Stimulated activated CD4-positive, alpha-beta T cell treated with anti-CD3 and anti-CD28 coated beads, TNF-alpha, amount 100 ng/mL, for 1 hour (primary cell): ENCODE data around the gene CNKSR3.
"Not testable (repeated sequence)": the region's sequence is repeated elsewhere in the genome, so short reads cannot be mapped to it uniquely, and the experiment has no call there.

Experiments used
- DNase-seq, 3 donors: peaks; one replicate each; pipeline ENCODE4 v3.0.0-alpha.2; 2020; ENCODE audit warnings: low read depth in 3 of 3, low spot score in 1 of 3

The CNKSR3 gene

DNA sequence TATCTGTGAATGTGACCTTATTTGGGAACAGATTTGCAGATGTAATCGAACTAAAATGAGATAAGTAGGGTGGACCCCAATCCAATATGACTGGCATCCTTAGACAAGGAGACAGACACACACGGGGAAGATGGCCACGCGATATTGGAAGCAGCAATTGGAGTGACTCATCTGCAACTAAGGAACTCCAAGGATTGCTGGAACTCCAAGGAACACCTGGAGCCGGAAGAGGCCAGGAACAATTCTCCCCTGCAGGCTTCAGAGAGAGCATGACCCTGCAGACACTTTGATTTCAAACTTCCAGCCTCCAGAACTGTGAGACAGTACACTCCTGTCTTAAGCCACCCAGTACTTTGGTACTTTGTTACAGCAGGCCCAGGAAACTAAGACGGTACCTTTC lies 19.5 kb upstream of the CNKSR3 start:
- DNase-seq = no peak

DNA sequence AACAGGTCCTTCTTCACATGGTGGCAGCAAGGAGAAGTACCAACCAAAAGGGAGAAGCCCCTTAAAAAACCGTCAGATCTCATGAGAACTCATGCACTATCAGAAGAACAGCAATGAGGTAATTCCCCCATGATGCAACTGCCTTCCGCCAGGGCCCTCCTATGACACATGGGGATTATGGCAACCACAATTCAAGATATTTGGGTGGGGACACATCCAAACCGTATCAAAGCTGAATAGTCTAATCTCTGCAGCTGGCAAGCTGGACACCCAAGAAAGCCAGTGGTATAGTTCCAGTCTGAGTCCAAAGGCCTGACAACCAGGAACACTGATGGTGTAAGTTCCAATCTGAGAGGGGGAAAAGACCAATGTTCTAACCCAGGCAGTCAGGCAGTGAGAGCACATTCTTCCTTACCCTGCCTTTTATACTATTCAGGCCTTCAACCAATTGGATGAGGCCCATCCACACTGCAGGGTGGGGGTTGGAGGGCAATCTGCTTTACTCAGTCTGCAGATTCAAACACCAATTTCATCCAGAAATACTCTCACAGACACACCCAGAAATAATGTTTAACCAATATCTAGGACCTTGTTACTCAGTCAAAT lies 17.9 kb upstream of the CNKSR3 start:
- no peak for DNase-seq

DNA sequence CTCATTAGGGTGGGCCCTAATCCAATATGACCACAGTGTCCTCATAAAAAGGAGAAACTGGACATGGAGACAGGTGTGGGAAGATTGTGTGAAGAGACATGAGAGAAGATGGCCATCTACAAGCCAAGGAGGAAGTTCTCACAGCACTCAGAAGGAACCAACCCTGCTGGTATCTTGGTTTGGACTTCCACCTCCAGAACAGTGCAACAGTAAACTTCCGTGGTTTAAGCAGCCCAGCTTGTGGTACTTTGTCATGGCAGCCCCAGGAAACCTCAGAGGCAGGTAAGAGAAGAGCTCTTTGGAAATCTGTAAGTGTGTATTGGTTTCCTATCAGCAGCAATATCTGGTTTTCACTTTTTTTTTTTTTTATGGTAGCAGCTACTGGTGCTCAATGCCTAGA lies 16.5 kb upstream of the CNKSR3 start:
- no peak for DNase-seq

DNA sequence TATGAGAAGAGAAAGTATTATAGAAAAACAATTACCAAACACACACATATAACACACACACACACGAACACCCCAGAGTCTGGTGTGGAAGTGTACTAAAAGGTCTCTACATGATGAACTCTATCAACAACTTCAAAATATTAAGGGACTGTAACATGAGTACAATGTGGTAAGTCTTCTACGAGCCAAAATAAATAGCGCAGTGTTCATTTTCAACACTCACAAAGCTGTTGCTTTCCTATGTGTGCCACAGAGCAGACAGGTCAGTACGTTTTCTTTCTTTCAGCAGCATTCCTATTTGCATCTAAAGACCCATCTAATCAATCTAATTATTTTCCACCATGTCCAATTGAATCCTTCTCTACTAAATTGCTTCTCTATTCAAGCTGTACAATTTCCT lies 12.1 kb upstream of the CNKSR3 start:
- no peak for DNase-seq

DNA sequence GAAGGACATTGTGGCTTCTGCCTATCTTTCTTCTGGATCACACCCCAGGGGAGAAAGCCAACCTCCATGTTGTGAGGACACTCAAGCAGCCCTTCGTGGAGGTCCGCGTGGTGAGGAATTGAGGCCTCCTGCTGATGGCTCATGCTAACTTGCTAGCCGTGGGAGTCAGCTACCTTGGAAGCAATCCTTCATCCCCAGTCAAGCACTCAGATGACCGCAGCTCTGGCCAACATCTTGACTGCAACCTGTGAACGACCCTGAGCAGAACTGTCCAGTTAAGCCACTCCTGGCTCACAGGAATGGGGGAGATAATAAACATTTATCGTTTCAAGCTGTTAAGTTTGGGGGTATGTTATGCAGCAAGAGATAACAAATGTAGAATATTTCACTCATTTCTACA lies 10.9 kb upstream of the CNKSR3 start:
- DNase-seq = no peak

DNA sequence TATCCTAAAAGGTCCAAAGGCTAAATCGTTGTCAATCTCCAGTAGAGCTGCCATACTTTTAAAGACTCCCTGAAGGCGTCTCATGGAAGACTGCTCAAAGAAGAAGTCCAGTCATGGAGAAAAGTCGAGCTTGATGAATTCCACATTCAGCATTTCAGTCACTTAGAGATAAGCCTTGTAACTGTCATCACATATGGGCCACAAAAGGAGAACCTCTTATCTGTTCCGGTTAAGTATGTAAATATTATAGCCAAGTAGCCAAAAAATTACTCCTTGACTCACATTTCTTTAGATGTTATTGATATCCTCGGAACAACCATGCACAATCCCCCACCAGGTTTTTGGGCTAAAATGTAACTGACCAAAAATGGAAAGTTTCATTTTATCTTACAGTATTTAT lies 9.8 kb upstream of the CNKSR3 start:
- DNase-seq = no peak

DNA sequence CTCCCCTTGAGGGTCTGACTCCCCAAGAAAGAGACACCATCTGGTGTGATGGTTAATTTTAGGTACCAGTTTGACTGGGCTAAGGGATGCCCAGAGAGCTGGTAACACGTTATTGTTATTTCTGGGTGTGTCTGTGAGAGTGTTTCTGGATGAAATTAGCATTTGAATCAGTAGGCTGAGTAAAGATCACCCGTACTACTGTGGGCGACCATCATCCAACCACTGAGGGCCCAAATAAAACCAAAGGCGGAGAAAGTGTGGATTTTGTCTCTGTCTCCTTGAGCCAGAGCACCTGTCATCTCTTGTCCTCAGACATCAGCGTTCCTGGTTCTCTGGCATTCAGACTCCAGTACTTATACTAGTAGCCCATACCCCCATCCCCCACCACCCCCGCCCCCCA lies 7.9 kb upstream of the CNKSR3 start:
- no peak for DNase-seq

DNA sequence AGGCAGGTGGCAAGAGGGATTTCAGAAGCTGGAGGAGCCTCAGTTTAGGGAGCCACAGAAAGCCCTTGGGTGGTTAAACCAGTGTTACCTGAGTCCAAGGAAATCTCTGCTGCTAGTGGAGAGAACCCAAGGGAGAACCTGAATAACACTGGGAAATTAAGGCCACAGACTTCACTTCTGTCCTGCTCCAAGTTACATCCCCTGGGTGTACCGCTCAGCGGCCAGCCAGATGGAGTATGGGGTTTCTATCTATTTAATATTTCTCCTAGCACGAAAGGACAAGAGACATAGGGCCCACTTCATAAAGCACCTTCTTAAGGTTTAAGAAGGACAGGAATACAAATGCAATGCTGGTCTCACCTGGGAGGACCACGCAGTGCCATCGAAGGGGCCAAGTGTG lies 5.8 kb upstream of the CNKSR3 start:
- DNase-seq = no peak

DNA sequence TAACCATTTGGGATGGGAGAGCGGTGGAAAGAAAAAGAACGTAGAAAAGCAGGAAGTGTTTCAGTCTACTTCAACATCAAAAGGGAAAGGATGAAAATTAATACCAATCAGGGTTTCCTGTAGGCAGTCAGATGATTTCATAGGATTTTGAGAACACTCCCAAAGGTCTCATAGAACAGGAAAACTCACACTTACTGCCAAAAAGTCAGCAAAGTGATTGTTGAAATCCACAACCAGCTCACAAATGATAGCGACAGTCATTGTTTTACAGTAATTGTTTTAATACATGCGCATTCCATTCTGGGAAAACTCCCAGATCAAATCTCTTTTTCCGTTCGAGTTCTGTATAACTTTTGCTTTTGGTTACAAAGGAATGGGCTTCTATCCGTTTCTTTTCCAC lies 5.3 kb upstream of the CNKSR3 start:
- DNase-seq = no peak

DNA sequence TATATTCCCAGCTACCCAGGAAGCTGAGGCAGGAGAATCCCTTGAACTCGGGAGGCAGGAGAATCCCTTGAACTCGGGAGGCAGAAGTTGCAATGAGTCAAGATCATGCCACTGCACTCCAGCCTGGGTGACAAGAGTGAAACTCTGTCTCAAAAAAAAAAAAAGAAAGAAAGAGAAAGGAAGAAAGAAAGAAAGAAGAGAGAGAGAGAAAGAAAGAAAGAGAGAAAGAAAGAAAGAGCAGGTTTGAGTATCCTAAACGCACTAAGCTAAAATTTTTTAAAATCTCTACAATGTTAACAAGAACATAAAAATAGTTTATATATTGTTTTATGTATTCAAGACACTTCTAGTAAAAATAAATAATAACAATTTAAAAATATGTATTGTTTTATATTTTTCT lies 4.6 kb upstream of the CNKSR3 start:
- DNase-seq = not testable (repeated sequence)

DNA sequence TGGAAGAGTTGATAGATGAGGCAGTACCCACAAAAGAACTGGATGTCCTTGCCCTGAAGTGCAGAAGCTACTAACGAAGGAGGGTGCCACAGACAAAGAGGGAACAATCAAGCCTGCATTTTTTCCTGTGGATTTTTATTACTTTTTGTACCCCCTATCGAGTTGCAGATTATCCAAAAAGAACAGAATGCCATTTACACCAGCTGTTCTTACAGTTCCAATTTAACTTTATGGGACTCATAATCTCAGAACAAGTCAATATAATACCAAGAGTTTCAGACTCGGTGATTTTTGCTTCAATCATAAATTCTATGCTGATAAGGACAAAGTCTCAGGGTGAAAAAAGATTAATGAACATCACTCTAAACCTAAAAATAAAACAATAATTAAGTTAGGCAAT lies 4.0 kb upstream of the CNKSR3 start:
- no peak for DNase-seq

DNA sequence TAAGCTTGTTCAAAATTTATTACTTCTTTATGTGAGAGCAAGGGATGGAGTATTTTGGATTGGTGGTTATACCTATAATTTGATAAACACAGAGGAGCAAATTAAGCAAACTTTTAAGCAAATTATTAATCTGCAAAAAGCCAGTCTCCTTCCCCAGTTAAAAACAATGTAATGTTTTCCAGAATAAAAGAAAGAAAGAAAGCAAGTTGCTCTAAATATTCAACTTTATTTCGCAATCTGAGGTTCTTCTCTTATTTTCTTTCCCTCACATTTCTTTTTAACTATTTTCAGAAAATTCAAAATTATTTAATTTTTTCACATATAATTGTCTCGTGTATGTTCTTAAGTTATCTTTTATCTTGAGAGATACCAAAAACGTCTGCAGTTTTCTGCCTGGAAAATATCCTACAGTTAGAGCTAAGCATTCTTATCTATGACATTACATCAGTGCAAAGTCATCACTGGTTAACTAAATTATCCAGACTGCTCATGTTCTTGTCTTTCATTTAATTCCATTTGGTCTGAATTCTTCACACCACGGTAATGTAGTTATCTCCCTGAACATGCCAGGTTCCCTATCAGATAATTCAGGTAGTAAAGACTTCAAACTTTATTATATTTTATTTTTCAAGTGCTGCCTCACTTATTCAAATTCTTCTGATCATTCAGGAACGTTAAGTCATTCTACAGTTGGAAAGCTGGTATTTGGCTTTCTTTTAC lies 3.3 kb upstream of the CNKSR3 start:
- no peak for DNase-seq

DNA sequence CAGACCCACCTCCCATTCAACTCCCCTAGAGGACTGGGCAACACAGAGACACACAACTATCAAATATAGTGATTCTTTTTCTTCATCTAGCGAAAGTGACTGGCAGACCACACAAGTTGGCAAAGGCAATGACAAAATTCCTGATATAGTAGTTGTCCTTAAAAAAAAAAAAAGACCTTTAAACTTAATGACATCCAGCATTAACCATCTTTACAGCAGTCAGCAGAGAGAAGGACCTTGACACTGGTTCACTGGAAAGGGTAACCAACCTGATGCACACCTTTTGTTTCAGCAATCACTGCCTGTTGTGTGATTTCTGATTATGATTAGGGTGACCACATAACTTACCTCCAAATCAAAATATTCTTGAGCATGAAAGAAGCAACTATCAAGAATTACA lies 1.7 kb upstream of the CNKSR3 start:
- DNase-seq = no peak

DNA sequence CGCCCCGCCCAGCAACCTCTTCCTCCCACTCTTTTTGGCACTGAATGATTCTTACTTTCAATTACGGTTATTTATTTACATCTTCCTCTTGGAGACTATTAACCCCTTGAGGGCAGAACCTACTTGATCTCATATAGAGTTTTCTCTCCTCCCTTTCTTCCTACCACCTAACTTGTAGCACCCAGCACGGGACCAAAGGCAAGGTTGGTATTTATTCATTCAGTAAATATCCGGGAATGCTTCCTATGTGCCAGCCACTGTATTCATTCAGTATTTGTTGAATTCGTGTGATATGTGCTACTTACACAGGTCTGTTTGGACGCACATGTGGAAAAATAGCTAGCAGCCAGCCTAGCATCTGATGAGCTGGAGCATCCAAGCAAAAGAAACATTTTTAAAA lies 1.3 kb upstream of the CNKSR3 start:
- no peak for DNase-seq

DNA sequence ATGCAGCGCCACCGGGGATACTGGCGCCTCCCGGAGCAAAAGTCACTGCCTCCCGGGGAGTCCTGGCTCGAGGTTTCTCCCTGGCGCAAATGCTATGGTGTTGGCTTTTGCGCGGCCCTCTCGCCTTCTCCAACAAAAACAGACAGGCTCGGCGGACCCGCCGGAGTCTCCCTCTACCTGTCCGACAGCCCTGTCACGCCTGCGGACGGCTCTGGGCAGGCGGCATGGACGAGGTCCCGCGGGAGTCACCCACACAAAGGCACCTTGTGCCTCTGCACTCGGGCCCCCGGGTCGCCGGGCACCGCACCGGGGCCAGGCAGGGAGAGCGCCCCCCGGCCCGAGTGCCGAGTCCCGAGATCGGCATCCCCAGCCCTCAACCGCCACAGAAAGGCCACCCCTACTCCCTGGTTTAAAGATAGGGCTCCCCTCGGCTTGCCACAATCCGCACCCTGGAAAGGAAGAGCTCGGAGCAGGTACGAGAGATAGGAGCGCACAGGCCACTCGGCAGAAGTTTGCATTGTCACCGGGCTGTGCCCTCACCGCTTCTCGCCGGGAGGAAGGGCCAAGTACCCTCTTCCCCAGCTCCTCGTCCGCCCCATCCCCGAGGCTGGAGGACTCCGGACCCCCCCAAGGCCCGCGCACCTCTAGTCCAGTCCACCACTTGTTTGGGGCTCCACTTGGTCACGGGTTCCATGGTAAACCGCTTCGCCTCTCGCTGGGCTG lies 903 bp downstream of the CNKSR3 start:
- no peak for DNase-seq

DNA sequence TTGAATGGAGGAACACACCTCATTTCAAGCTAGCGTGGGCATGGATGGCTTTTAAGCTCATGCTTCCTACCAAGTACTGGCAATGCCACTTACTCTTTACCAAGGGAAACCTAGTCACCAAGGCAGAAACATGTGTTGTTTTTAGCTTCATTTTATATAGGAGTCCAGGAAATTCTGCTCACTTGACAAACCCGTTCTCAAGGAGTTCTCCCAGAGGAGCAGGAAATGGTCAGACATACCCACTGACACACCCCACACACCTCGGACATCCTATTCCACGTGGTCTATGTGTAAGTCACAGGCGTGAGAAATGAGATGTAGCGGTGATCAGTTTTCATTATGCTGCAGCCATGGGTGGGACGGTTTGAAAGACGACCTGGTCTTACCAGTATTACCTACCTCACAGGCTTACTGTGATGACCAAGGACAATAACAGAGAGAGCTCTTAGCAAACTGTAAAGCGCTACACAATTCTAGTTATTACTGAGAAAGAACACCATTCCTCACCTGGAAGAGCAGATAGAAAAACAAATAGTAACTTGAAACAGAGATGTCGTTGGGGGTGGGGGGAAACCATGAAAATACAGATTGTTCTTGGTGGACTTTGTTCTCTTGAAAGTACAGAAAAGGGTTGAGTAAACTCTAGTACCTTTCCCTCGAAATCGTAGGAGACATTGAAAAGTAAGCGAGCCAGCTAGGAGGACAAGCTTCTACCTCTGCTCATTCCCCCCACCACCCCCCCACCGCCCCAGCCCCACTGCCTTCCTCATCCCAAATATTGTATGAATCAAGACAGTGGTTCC lies 1.7 kb downstream of the CNKSR3 start:
- DNase-seq = no peak

DNA sequence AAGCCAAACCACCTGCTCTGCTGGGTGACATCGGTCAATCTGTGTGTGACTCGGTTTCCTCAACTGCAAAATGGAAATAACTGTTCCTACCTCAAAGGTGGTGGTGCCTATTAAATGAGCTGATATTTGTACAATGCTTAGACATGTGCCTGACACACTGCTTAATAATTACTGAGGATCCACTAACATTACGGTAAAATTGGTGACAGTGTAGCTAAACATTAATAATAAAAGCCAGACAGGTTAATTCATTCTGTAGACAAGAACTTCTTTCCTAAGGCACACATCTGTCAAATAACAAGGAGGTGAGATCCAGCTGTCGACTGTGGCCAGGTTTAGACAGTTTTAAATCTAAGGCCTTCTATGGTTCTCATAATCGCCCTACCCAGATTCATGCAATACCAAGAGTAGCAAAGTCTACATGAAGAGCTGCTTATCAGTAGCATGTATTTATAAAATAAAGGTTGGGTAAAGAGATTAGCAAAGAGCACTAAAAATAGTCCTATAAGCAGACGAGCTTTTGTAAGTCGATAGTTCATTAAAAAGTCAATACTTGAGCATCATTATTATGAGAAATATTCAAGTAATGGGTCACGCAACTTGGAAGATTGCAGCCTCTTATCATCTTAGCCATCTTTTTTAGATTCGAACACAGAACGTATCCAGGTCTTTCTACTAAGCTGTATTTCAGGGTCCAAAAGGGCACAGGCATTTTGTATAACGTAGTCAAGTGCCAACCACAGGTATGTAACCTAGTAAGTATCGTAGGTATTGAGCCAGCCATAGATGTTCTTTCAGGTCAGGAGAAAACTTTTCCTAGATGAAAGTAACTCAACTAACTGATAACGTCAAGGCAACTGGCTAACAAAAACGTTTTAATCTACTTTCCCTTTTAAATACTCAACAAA lies 3.2 kb downstream of the CNKSR3 start:
- no peak for DNase-seq

DNA sequence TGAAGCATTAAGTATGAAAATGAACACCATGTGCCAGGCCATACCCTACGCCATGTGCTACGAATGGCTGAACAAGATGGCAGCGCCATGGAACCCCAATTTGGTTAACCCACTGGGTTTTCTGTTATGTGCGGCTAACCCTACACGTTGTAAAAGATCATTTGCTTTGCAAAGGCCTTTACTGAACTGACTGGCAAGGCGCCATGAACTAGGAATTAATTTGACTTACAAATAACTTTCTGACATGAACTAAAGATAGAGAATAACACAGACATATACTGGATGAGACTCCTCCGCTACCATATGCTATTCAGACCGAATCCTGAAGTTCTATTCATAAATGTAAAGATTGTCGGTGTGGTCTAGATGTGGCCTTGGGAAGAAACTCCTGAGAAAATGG lies 3.9 kb downstream of the CNKSR3 start:
- no peak for DNase-seq

DNA sequence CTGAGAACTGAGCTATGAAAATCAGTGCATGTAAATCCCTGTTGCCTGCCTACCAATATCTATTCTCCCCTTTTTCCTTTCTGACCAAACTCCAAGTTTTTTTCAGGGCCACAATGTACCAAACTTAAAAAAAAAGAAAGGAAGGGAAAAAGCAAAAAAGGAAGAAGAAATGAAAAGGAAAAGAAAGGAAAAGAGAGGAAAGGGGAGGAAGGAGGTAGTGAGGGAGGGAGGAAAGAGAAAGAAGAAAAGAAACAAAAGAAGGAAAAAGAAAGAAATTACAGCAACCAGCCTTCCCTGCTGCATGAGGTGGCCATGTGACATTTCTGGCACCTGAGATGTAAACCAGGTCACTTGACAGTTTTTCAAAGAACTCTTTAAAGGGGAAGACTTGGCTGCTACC lies 4.4 kb downstream of the CNKSR3 start:
- no peak for DNase-seq

DNA sequence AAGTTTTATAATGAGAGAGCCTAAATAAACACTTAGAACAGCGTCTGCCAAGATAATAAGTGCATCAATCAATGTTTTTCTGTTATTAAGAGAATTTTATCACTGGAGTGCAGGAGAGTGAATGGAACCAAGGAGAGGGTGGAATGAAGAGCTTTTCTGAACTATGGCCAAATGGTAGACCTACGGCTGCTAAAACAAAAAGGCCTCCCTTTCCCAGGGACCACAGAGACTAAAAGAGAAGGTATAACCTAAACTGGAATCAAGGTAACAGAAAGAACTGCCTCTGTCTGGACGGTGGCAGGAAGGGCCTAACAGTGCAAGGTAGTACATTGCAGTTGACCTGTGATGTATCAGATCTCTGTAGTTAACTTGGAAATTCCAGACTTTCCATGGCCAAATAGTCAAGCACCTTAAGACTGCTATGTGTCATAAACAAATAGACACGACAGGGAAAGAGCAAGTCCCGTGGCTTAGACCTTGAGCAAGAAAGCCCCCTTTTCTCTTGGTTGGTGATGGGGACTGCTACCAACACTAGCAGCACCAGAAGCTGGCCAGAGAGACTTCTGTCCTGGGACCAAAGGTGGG lies 5.5 kb downstream of the CNKSR3 start:
- no peak for DNase-seq
